ENCODE results near the gene SNTG2.

GRCh38 chr2:1020206-1020605 lies 69.6 kb downstream of the SNTG2 start:
- TF ChIP-seq CTCF (conservative IDR thresholded peaks at IDR 0.05; ENCODE audit: low read length) (no peak), EZH2phosphoT487 (IDR thresholded peaks at IDR 0.05; ENCODE audit: borderline replicate concordance) (no peak)
